Measurements from ENCODE around the gene NECAB3.

- TF ChIP-seq CTCF (IDR thresholded peaks at IDR 0.05; ENCODE audit: insufficient read depth, low read length) (no peak), POLR2AphosphoS5 (IDR thresholded peaks at IDR 0.05; ENCODE audit: low read depth) (no peak), REST (IDR thresholded peaks at IDR 0.05; ENCODE audit: insufficient replicate concordance, low read depth) (no peak), GABPA (IDR thresholded peaks at IDR 0.05; ENCODE audit: low read depth) (no peak)
Observed at GRCh38 chr20:33656010-33656782, 18.0 kb downstream of the NECAB3 start.

All from HL-60 (cell line).